ENCODE measurements around the gene ZNF699. TPM values are rescaled to one million over a fixed set of nuclear protein-coding genes. Genes with fewer than 3 reads are reported as not detected.
"Not testable (repeated sequence)": the region's sequence is repeated elsewhere in the genome, so short reads cannot be mapped to it uniquely, and the experiment has no call there.

ZNF699 gene
- total RNA-seq, 1 donor from 2014 or later = 3.5 TPM

- intact Hi-C loops (cut with DNase I) = loop anchor here (5.0 kb wide), 1 partner anchor 171 kb away; no protein-coding TSS in a partner anchor
- ATAC-seq (no peak), DNase-seq (ENCODE audit: missing footprints) (no peak)
Measured at GRCh38 chr19:9308091-9308770, 1.4 kb downstream of the ZNF699 start.

DNA sequence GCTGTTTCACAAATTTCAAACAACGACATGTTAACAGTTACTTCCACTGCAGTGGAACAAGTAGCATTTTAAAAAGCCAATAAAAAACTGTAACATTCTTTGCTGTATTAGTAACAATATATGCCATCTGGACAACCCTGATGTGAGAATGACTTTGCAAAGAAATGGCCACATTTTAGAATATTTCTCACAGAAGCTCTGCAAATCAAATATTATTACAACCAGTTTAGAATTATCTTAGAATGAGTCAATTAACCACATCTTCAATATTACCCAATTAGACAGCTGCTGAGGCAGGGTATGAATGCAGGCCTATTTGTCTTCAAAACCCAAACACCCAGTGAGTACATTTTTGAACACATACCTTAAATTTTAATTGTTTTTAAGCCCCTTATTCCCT lies 3.2 kb downstream of the ZNF699 start:
- DNase-seq (ENCODE audit: missing footprints) (no peak), ATAC-seq (no peak)
- intact Hi-C loops (cut with DNase I) = loop anchor here (5.0 kb wide), 1 partner anchor 169 kb away; no protein-coding TSS in a partner anchor

DNA sequence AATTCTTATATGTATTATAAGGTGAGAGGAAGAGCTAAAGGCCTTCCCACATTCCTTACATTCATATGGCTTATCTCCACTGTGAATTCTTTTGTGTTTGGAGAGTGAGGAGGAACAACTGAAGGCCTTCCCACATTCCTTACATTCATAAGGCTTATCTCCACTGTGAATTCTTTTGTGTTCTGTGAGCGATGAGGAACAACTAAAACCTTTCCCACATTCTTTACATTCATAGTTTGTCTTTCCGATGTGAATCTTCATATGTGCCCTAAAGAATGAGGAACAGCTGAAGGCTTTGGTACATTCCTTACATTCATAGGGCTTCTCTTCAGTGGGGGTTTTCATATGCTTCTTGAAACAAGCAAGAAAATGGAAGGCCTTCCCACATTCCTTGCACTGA lies 13.3 kb downstream of the ZNF699 start:
- ATAC-seq (no peak), DNase-seq (ENCODE audit: missing footprints) (no peak)
- intact Hi-C loops (cut with DNase I) = no loop called here

DNA sequence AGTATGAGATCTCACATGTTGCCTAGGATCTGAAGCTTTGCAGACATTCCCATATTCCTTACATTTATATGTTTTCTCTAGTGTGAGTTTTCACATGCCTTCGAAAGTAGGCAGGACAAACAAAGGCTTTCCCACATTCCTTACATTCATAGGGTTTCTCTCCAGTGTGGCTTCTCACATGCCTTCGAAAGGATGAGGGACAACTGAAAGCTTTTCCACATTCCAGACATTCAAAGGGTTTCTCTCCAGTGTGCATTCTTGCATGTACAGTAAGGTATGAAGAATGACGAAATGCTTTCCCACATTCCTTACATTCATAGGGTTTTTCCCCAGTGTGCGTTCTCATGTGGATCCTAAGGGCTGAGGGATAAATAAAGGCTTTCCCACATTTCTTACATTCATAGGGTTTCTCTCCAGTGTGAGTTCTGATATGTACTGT lies 14.2 kb downstream of the ZNF699 start:
- DNase-seq (ENCODE audit: missing footprints) (no peak), ATAC-seq (no peak)
- intact Hi-C loops (cut with DNase I) = no loop called here

DNA sequence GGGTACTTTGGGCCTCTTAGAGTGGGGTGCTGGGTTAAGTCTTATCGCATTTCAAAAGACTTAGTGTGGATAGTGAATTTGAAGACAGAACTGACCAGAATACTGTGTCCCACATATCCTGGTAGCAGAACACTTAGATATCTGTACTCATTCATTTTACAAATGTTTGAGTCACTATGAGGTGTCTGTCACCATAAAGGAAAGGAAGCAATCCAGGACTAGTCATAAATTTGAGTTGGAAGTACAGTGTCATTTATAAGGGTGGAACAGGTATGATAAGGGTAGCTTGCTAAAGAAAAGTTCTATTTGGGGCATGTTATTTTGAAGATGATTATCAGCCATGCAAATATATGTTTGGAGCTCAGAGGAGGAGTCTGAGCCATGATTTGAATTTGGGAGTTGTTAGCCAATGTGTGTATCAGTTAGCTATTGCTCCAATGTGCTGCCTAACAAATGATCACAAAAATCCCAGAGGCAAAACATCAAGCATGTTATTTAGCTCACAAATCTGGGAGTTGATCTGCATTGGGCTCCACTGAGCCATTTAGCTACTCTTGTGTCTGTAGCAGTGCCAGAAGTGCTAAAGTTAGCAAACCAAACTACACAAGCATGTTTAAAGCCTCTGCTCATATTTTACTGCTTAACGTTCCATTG lies 20.3 kb downstream of the ZNF699 start:
- ATAC-seq = no peak
- intact Hi-C loops (cut with DNase I) = no loop called here
- DNase-seq (ENCODE audit: missing footprints) = no peak

DNA sequence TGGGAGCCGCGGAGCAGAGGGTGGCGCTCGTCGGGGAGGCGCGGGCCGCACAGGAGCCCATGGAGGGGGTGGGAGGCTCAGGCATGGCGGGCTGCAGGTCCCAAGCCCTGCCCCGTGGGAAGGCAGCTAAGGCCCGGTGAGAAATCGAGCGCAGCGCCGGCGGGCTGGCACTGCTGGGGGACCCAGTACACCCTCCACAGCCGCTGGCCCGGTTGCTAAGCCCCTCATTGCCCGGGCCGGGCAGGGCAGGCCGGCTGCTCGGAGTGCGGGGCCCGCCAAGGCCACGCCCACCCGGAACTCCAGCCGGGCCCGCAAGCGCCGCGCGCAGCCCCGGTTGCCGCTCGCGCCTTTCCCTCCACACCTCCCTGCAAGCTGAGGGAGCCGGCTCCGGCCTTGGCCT lies 26.2 kb downstream of the ZNF699 start:
- DNase-seq (ENCODE audit: missing footprints); ATAC-seq; intact Hi-C loops (cut with DNase I): not testable (repeated sequence)

- no peak for DNase-seq (ENCODE audit: missing footprints)
- no peak for ATAC-seq
- intact Hi-C loops (cut with DNase I) = no loop called here
Measured at GRCh38 chr19:9251236-9251635, 58.4 kb downstream of the ZNF699 start.

DNA sequence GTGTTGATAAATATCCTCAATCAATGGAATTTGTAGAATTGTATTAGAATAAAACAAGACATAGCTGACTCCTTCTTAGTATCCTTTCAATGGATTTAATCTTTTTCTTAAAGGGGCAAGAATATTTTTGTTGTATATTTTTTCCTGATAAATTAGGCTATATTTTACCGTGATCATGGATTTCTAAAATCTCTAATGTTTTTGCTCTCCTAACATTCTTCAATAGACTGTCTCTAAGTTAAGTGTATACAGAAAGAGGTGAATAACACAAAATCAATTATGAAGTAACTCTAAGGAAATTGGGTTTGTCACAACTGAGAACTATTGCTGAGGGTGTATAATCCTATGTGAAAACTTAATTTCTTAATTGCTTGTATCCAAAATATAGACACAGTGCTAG lies 59.0 kb downstream of the ZNF699 start, which contains the start of gene OR7E24:
OR7E24 (plus strand) TSS at position 301 of the 400 bp plus-strand sequence. CDS start 114 bp downstream, outside the sequence.
- no peak for DNase-seq (ENCODE audit: missing footprints)
- intact Hi-C loops (cut with DNase I) = no loop called here
- no peak for ATAC-seq

Other genes starting within 250 kb of the ZNF699 start
- not detected for gene OR1M1, start 222.8 kb downstream of the ZNF699 start, total RNA-seq
- gene OR7G2, start 202.4 kb downstream of the ZNF699 start, total RNA-seq = not detected
- not detected for gene OR7G1, start 194.1 kb downstream of the ZNF699 start, total RNA-seq
- not detected for gene OR7G3, start 182.9 kb downstream of the ZNF699 start, total RNA-seq
- gene ZNF317, start 169.4 kb downstream of the ZNF699 start, total RNA-seq = 14.7 TPM
- 0.08 TPM for gene OR7D2, start 130.9 kb downstream of the ZNF699 start, total RNA-seq
- gene OR7D4, start 90.2 kb downstream of the ZNF699 start, total RNA-seq = not detected
- gene OR7E24, start 58.9 kb downstream of the ZNF699 start, total RNA-seq = not detected
- 16.6 TPM for gene ZNF559, start 14.3 kb upstream of the ZNF699 start, total RNA-seq
- gene ZNF177, start 53.2 kb upstream of the ZNF699 start, total RNA-seq = 2.3 TPM
- gene ZNF266, start 125.7 kb upstream of the ZNF699 start, total RNA-seq = 7.2 TPM
- not detected for gene ZNF560, start 188.8 kb upstream of the ZNF699 start, total RNA-seq
- gene ZNF426, start 228.8 kb upstream of the ZNF699 start, total RNA-seq = 12.4 TPM

Measured in Right ventricle myocardium inferior (tissue), 1 donor.